OCI-LY3 (cell line): Measurements from ENCODE around the gene MAP3K10.

Experiments
- H2AFZ ChIP-seq: fragments of 200-600, 300-600 bp; shearing (Covaris generic); 2 replicates; pipeline ENCODE4 v1.6.0; 2014; ENCODE audit warnings: antibody characterized with exemption, low read depth, low read length
- H3K27ac ChIP-seq: fragments of 200-600, 300-600 bp; sonication (generic); 2 replicates; pipeline ENCODE4 v1.5.1; 2014; ENCODE audit warnings: mild to moderate bottlenecking, low read length, moderate library complexity, mixed read lengths
- H3K27me3 ChIP-seq: fragments of 200-600, 300-600 bp; sonication (generic); 2 replicates; pipeline ENCODE4 v1.6.1; 2014; ENCODE audit warnings: low read depth, low read length, mixed read lengths
- H3K36me3 ChIP-seq: fragments of 200-600, 300-600 bp; sonication (generic); replicated peaks from 2 replicates; pipeline ENCODE3; 2014; ENCODE audit warnings: low read depth, low read length, mixed read lengths
- H3K4me1 ChIP-seq: fragments of 300-600, 200-600 bp; sonication (generic); 2 replicates; pipeline ENCODE4 v1.6.1; 2014; ENCODE audit warnings: low read length, mixed read lengths
- H3K4me2 ChIP-seq: fragments of 200-600, 300-600 bp; sonication (generic); 2 replicates; pipeline ENCODE4 v1.6.1; 2014; ENCODE audit warnings: low read length, mixed read lengths
- H3K4me3 ChIP-seq: fragments of 300-600, 200-600 bp; sonication (generic); 2 replicates; pipeline ENCODE4 v1.5.1; 2014; ENCODE audit warnings: antibody characterized with exemption, mild to moderate bottlenecking, low read length, moderate library complexity
- H3K79me2 ChIP-seq: fragments of 300-600, 200-600 bp; shearing (Covaris generic); 2 replicates; pipeline ENCODE4 v1.6.1; 2014; ENCODE audit warnings: mild to moderate bottlenecking, low read length, mixed read lengths
- H3K9ac ChIP-seq: fragments of 300-600, 200-600 bp; shearing (Covaris generic); 2 replicates; pipeline ENCODE4 v1.6.0; 2014; ENCODE audit warnings: mild to moderate bottlenecking, low read length, moderate library complexity
- H3K9me3 ChIP-seq: fragments of 200-600, 300-600 bp; shearing (Covaris generic); 2 replicates; pipeline ENCODE4 v1.6.1; 2014; ENCODE audit warnings: low read length, mixed read lengths; ENCODE audit not compliant: insufficient read depth
- H4K20me1 ChIP-seq: fragments of 200-600, 300-600 bp; sonication (generic); 2 replicates; pipeline ENCODE4 v1.6.1; 2016; ENCODE audit warnings: low read length, mixed read lengths; ENCODE audit not compliant: insufficient read depth
- EZH2phosphoT487 ChIP-seq: fragments of 200-600 bp; shearing (Covaris generic); IDR thresholded peaks from 2 replicates; pipeline ENCODE4 v1.6.1; 2018; ENCODE audit warnings: antibody characterized with exemption, mixed run types, low read depth
- TF ChIP-seq, protein P1 (sequence below): fragments of 200-600, 300-600 bp; sonication (generic); IDR thresholded peaks from 2 replicates; pipeline ENCODE4 v1.5.1; 2014; ENCODE audit warnings: antibody characterized with exemption, low read length, low read depth

The MAP3K10 gene

DNA sequence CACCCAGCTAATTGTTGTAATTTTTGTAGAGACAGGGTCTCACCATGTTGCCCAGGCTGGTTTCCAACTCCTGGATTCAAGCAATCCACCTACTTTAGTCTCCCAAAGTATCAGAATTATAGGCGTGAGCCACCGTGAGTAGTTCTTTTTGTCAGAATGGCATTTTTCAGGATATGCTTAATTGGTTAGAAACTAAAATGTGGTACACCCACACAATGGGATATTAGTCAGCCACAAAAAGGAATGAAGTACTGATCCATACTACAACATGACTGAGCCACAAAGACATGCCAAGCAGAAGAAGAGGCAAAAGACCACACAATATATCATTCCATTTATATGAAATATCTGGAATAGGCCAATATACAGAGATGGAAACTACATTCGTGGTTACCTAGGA lies 41.7 kb upstream of the MAP3K10 start:
- Histone ChIP-seq H3K9me3 (no peaks in the 10 kb centered on the region), H4K20me1 (no peaks in the 10 kb centered on the region), H3K9ac (no peak overlapping the region), H2AFZ (no peak overlapping the region), H3K4me3 (no peak overlapping the region), H3K79me2 (no peaks in the 10 kb centered on the region), H3K4me2 (no peak overlapping the region), H3K27ac (no peak overlapping the region), H3K36me3 (no peaks in the 10 kb centered on the region), H3K4me1 (no peaks in the 10 kb centered on the region; the same call in 1 of the 2 replicates), H3K27me3 (no peaks in the 10 kb centered on the region)
- TF ChIP-seq, protein P1, sequence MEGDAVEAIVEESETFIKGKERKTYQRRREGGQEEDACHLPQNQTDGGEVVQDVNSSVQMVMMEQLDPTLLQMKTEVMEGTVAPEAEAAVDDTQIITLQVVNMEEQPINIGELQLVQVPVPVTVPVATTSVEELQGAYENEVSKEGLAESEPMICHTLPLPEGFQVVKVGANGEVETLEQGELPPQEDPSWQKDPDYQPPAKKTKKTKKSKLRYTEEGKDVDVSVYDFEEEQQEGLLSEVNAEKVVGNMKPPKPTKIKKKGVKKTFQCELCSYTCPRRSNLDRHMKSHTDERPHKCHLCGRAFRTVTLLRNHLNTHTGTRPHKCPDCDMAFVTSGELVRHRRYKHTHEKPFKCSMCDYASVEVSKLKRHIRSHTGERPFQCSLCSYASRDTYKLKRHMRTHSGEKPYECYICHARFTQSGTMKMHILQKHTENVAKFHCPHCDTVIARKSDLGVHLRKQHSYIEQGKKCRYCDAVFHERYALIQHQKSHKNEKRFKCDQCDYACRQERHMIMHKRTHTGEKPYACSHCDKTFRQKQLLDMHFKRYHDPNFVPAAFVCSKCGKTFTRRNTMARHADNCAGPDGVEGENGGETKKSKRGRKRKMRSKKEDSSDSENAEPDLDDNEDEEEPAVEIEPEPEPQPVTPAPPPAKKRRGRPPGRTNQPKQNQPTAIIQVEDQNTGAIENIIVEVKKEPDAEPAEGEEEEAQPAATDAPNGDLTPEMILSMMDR, result no peak
- TF ChIP-seq EZH2phosphoT487, result no peak

DNA sequence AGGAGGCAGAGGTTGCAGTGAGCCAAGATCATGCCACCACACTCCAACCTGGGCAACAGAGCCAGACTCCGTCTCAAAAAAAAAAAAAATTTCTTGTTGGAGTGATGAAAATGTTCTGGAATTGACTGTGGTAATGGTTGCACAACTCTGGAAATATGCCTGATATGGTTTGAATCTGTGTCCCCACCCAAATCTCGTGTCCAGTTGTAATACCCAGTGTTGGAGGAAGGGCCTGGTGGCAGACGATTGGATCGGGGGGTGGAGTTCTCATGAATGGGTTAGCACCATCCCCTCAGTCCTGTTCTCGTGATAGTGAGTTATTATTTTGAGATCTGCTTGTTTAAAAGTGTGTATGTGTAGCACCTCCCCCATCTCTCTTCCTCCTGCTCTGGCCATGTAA lies 41.1 kb upstream of the MAP3K10 start:
- Histone ChIP-seq H3K4me3 (no peak overlapping the region), H3K36me3 (no peaks in the 10 kb centered on the region), H3K27ac (no peak overlapping the region), H3K9me3 (no peaks in the 10 kb centered on the region), H3K27me3 (no peaks in the 10 kb centered on the region), H3K4me1 (no peaks in the 10 kb centered on the region; the same call in 1 of the 2 replicates), H4K20me1 (no peaks in the 10 kb centered on the region), H3K79me2 (no peaks in the 10 kb centered on the region), H3K9ac (no peak overlapping the region), H3K4me2 (no peak overlapping the region), H2AFZ (no peak overlapping the region)
- TF ChIP-seq, protein P1, result no peak
- no peak for TF ChIP-seq EZH2phosphoT487

DNA sequence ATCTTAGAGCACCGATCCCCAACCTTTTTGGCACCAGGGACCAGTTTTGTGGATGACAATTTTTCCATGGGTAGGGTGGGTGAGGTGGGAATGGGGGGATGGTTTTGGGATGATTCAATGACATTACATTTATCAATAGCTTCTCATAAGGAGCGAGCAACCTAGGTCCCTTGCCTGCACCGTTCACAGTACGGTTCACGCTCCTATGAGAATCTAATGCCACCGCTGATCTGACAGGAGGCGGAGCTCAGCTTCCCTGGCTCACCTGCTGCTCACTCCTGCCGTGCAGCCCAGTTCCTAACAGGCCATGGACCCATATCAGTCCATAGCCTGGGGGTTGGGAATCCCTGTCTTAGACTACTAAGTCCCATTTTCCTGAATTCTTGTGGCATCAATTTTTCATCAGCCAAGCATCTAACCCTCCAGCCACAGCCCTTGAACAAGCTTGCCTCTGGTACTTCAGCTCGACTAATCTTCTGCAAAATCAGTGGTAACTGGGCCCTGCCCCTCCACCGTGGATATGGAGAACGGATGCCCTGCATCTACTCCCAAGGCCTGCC lies 37.0 kb upstream of the MAP3K10 start:
- H3K4me1 ChIP-seq, result no peaks in the 10 kb centered on the region
- no peak overlapping the region for H3K4me3 ChIP-seq
- no peaks in the 10 kb centered on the region for H3K79me2 ChIP-seq
- H4K20me1 ChIP-seq, result no peaks in the 10 kb centered on the region
- H3K9me3 ChIP-seq, result no peaks in the 10 kb centered on the region
- TF ChIP-seq EZH2phosphoT487, result no peak
- TF ChIP-seq, protein P1, result no peak
- H3K27me3 ChIP-seq, result no peaks in the 10 kb centered on the region
- H2AFZ ChIP-seq, result no peak overlapping the region
- no peaks in the 10 kb centered on the region for H3K36me3 ChIP-seq
- H3K9ac ChIP-seq, result no peak overlapping the region
- H3K27ac ChIP-seq, result no peak overlapping the region
- no peak overlapping the region for H3K4me2 ChIP-seq

DNA sequence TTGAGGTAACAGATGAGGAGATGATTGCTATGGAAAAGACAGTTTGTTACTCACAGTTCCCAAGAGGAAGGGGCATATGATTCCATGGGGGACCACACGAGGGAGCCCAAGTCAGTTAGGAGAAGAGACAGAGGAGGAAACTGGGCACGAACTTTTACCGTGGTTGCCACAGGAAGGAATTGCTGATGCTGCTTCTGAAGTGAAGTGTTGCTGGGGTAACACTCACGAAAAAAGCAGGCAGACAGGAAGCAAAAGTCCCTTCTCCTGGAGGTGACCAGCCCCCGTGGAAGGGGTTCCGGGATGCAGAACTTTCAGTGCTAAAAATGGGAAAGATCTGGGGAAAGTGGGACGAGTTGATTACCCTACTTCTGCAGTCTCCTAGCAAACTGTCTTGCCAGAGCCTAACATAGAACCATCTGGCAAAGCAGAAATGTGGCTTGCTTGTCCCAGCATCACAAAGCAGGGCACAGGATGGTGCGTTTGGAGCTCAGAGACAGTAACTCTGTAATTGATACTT lies 35.4 kb upstream of the MAP3K10 start:
- no peaks in the 10 kb centered on the region for H3K27me3 ChIP-seq
- H4K20me1 ChIP-seq, result no peaks in the 10 kb centered on the region
- H3K79me2 ChIP-seq, result no peaks in the 10 kb centered on the region
- no peak overlapping the region for H3K9ac ChIP-seq
- no peaks in the 10 kb centered on the region for H3K36me3 ChIP-seq
- no peaks in the 10 kb centered on the region for H3K4me1 ChIP-seq
- no peak overlapping the region for H3K27ac ChIP-seq
- no peaks in the 10 kb centered on the region for H3K9me3 ChIP-seq
- TF ChIP-seq, protein P1, result peak; percentile 41
- no peak for TF ChIP-seq EZH2phosphoT487
- peak overlapping the region; percentile 29 for H3K4me2 ChIP-seq
- 0 out of 2 replicates have a peak overlapping the region, but pooled peaks have one; percentile 3 for H3K4me3 ChIP-seq
- peak overlapping the region; percentile 76 for H2AFZ ChIP-seq
